Kidney (tissue), 14 donors: ENCODE data around the gene PARP4. TPM values are rescaled to one million over a fixed set of nuclear protein-coding genes. Genes with fewer than 3 reads are reported as not detected.

Source experiments
- DNase-seq, 5 donors: peaks; one replicate each; pipeline ENCODE4 v3.0.0-alpha.2; 2013 to 2020
- FAIRE-seq: peaks from 2 replicates; lab custom pipeline; 2012; peaks lifted over from hg19 to GRCh38; lab: Jason Lieb, UNC
- H3K27ac ChIP-seq, 2 donors: one replicate each; pipeline ENCODE4 v1.7.0; 2013; ENCODE audit warnings: low read depth in 2 of 2, low read length in 2 of 2, inconsistent platforms in 1 of 2
- H3K27me3 ChIP-seq: one replicate; pipeline ENCODE4 v1.7.1; 2013; ENCODE audit warnings: low read length, inconsistent platforms; ENCODE audit not compliant: control insufficient read depth, insufficient read depth
- H3K36me3 ChIP-seq, 3 donors: one replicate each; pipeline versions ENCODE4 v1.7.0 to v1.7.1; 2013; ENCODE audit warnings: low read length in 3 of 3, control low read depth in 1 of 3, inconsistent platforms in 1 of 3; ENCODE audit not compliant: insufficient read depth in 3 of 3, control insufficient read depth in 2 of 3
- H3K4me1 ChIP-seq, 3 donors: one replicate each; pipeline versions ENCODE4 v1.7.0 to v1.7.1; 2013; ENCODE audit warnings: low read length in 3 of 3, inconsistent platforms in 1 of 3, low read depth in 1 of 3; ENCODE audit not compliant: control insufficient read depth in 2 of 3, insufficient read depth in 2 of 3
- H3K4me3 ChIP-seq, 3 donors: one replicate each; pipeline versions ENCODE4 v1.7.0 to v1.8.1; 2013; ENCODE audit warnings: low read length in 3 of 3, control low read depth in 1 of 3, inconsistent platforms in 1 of 3
- H3K9ac ChIP-seq, 3 donors: one replicate each; pipeline versions ENCODE4 v1.7.0 to v1.7.1; 2013; ENCODE audit warnings: low read length in 3 of 3, control low read depth in 1 of 3, inconsistent platforms in 1 of 3
- H3K9me3 ChIP-seq, 3 donors: one replicate each; pipeline versions ENCODE4 v1.7.0 to v1.7.1; 2013; ENCODE audit warnings: low read length in 3 of 3, control low read depth in 1 of 3, inconsistent platforms in 1 of 3; ENCODE audit not compliant: control insufficient read depth in 2 of 3, insufficient read depth in 1 of 3
- CTCF ChIP-seq: IDR thresholded peaks from 3 replicates; pipeline ENCODE4 v1.5.1; 2012; ENCODE audit warnings: mild to moderate bottlenecking, moderate library complexity, borderline replicate concordance; ENCODE audit not compliant: insufficient read depth; ENCODE audit errors: extremely low read depth
- intact Hi-C: fragments of 100-400 bp; cut with DNase I; formaldehyde crosslinking; loops from one replicate; pipeline ENCODE4 v1.11.1; 2022
- polyA plus RNA-seq: library from polyadenylated mRNA; stranded (reverse); fragments of 350-450 nt; fragmentation: Illumina TruSeq; extraction: RNeasy Lipid Tissue Mini Kit (QIAGEN cat#74804); gene quantifications from one replicate; pipeline ENCODE4 v1.2.3, GENCODE V29; 2014; ENCODE audit warnings: low read depth, low replicate concordance; ENCODE audit not compliant: insufficient read depth
- total RNA-seq: library from RNA; stranded (reverse); fragmentation: NEBNext Ultra II Directional; extraction: Animal tissue kit (Norgen Biotek cat#: 25700); gene quantifications from one replicate; pipeline ENCODE4 v1.2.1, GENCODE V29; 2021
- donor health status: control.
- donor health status: control.
- donor health status: control.
- donor health status: control.
- donor health status: control.
- donor health status: DM: yes; HTN: yes; CAD: no.
- donor health status: Normal renal cell carcinoma (clear cell type).

PARP4 gene
- total and polyA plus RNA-seq, 2 donors from 2014 or later = 13.9 to 95.1 TPM

GRCh38 chr13:24459726-24460125 is 52.9 kb downstream of the PARP4 start:
- FAIRE-seq (no peak), DNase-seq (no peak)
- Histone ChIP-seq H3K27ac (no peak overlapping the region), H3K4me1 (no peaks in the 10 kb centered on the region), H3K9me3 (no peaks in the 10 kb centered on the region), H3K36me3 (peaks cover 0 to 18% (median 9%) of the 10 kb centered on the region in 3 donors), H3K27me3 (no peaks in the 10 kb centered on the region), H3K4me3 (no peak overlapping the region), H3K9ac (no peak overlapping the region)
- no peak for TF ChIP-seq CTCF
- intact Hi-C loops = no loop called here

GRCh38 chr13:24459234-24459633 is 53.3 kb downstream of the PARP4 start:
- DNase-seq (peak in 1 of 5 donors; percentile 49), FAIRE-seq (no peak)
- H3K4me1 ChIP-seq = no peaks in the 10 kb centered on the region
- intact Hi-C loops = no loop called here
- no peak overlapping the region for H3K9ac ChIP-seq
- peaks cover 0 to 23% (median 12%) of the 10 kb centered on the region in 3 donors for H3K36me3 ChIP-seq
- no peak overlapping the region for H3K4me3 ChIP-seq
- no peak overlapping the region for H3K27ac ChIP-seq
- no peak for TF ChIP-seq CTCF
- no peaks in the 10 kb centered on the region for H3K27me3 ChIP-seq
- H3K9me3 ChIP-seq = no peaks in the 10 kb centered on the region

GRCh38 chr13:24458736-24459135 is 53.8 kb downstream of the PARP4 start:
- peaks cover 0 to 25% (median 12%) of the 10 kb centered on the region in 3 donors for H3K36me3 ChIP-seq
- H3K4me3 ChIP-seq = no peak overlapping the region
- H3K27ac ChIP-seq = no peak overlapping the region
- FAIRE-seq = no peak
- H3K9me3 ChIP-seq = no peaks in the 10 kb centered on the region
- no peaks in the 10 kb centered on the region for H3K4me1 ChIP-seq
- intact Hi-C loops = no loop called here
- H3K27me3 ChIP-seq = no peaks in the 10 kb centered on the region
- no peak for DNase-seq
- no peak overlapping the region for H3K9ac ChIP-seq
- no peak for TF ChIP-seq CTCF

GRCh38 chr13:24456396-24456795 is 56.2 kb downstream of the PARP4 start:
- no peak for DNase-seq
- H3K36me3 ChIP-seq = peaks cover 0 to 29% (median 15%) of the 10 kb centered on the region in 3 donors

More at GRCh38 chr13:24456396-24456795, 56.2 kb downstream of the PARP4 start:
- intact Hi-C loops = no loop called here
- no peaks in the 10 kb centered on the region for H3K27me3 ChIP-seq
- no peak overlapping the region for H3K4me3 ChIP-seq
- no peak overlapping the region for H3K9ac ChIP-seq
- H3K27ac ChIP-seq = no peak overlapping the region
- no peaks in the 10 kb centered on the region for H3K9me3 ChIP-seq
- no peaks in the 10 kb centered on the region for H3K4me1 ChIP-seq
- FAIRE-seq = no peak
- TF ChIP-seq CTCF = no peak
